GM19468 (cell line): ENCODE data around the gene GPATCH8.
"Not testable (repeated sequence)": the region's sequence is repeated elsewhere in the genome, so short reads cannot be mapped to it uniquely, and the experiment has no call there.

Experiments used
- ATAC-seq: cut with Tn5 transposase; IDR thresholded peaks from one replicate; pipeline ENCODE4 v1.9.1; 2021; ENCODE audit warnings: mild to moderate bottlenecking, moderate library complexity, moderate number of reproducible peaks; ENCODE audit not compliant: unreplicated experiment; ENCODE audit errors: extremely low read depth

GPATCH8 gene

DNA sequence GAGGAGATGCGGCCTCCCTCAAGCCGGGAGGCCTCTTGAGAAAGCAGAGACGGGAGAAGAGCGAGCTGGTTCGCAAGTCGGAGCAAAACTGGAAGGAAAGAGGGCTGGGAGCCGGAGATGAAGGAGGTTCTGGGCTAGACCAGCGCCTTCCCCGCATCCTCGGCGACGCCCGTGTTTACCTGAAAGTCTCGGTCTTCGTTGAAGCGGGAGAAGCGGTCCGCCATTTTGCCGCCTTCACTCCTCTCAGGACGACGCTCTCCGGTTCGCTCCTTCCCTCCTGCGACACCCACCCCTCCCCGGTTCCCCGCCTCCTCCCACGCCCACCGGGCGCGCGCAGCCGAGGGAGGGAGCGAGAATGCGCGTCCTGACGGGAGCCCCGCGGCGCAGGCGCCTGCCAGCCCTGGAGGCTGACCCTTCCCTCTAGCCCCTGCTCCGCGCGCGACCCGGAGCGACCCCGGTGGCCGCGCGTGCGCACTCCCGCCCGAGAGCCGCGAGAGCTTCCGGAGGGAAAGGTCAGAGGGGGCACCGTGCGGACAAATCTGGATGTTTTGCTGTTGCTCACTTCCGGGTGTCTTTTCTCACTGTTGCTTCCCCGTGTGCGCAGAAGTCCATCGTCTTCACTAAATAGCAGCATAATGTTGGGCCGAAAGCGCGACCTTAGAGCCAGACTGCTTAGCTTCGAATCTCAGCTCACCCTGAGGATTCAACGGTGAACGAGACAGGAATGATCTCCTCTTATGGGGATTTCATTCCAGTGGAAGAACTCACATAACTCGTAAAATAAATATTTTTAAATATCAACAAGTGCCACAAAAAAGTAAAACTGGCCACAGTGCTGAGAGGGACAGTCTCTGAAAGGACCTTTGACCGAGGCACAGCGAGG, at the start of gene GPATCH8:
Gene GPATCH8 (minus strand): TSS at position 260 of the 883 bp plus-strand sequence. CDS start 36 bp downstream, at position 224.
- ATAC-seq: peak; percentile 57

DNA sequence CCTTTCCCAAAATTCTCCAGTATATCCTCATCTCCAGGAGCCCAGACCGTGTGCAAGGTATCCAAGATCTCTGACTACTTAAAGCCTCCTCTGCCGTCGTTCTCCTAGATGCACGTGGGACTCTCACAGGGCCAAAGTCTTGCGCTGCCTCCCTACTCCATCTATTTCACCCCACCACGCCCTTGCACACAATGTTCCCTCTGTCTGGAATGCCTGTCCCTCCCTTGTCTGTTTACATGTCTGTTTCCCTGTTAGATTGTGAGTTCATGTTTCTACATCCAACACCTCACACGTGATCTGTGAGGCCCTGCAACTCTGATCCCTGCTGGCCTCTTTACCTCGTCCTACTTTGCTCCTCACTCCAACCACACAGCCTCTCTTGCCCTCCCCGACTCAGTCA, 49.2 kb upstream of the GPATCH8 start:
- ATAC-seq: no peak

DNA sequence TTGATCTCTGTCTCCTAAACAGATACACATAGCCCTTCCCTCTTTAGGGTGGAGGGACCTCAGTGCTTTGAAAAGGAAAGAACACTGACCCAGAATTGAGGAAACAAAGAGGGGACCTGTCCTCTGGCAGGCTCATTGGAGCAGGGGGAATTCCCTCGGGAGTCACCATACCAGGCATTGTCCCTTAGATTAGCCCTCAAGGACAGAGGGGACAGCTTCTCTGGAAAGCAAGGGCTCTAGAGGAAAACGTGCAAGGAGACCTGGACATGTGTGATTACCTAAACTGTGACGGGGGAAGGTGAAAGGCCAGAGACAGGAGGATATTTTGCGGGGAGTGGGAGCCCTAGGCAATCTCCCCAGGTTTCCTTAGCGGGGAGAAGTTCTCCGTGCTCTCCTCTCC, 46.5 kb upstream of the GPATCH8 start:
- no peak for ATAC-seq

DNA sequence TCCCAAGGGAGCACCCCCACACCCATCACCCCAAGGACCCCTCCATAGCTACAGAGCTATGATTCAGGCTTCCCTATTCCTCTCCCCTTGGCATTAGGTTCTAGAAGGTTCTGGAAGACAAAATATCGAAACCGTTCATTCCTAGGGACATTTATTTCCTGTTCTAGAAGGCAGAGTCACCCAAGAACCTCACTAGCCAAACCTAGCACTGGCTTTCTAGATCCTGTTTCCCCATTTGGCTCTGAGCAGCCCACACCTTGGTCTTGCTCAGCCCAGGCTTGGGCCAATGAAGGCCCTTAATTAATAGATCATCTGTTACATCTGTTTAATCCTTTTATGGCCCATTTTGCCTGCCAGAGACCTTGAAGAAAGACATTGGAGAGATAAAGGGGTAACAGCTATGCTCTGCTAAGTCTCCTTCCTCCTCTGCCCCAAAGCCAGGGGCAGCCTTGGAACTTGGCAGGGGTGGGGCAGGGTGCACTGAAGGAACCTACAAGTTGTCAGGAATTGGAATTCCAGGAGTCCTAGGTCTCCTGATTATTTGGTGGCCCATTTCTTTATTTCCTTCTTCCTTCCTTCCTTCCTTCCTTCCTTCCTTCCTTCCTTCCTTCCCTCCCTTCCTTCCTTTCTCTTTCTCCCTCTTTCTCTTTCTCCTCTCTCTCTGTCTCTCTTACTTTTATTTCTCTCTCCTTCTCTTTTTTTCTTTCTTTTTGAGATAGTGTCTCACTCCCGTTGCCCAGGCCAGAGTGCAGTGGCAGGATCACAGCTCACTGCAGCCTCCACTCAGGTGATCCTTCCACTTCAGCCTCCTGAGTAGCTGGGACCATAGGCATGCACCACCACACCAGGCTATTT, 45.4 kb upstream of the GPATCH8 start:
- ATAC-seq: no peak

DNA sequence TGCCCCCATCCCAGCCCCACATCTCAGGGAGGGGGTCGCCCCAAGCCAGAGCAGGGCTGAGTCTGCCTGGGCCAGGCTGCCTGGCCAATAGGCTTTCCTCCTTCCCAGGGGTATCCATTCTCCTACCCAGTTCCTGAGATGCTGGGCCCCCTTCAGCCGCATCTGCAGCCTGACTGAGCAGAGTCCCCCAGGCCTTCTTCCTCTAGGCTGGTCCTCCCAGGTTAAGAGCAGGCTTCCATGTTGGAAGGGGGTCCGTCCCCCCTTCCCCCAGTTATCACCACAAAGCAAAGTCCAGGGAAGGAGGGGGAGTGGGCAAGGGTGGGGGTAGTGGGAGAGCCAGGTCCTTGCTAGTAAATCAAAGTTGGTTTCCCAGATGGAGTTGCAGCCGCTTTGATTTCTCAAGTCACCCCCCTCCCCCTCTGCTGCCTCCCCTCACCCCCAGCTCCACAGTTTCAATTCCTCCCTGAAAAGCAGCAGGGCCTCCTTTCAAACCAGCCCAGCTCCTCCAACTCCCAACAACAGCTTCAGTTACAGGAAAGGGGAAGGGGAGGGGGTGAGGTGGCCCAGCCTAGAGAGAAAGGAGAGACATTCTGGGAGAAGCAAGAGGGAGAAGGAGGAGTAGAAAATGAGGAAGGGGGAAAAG, 44.5 kb upstream of the GPATCH8 start:
- no peak for ATAC-seq

DNA sequence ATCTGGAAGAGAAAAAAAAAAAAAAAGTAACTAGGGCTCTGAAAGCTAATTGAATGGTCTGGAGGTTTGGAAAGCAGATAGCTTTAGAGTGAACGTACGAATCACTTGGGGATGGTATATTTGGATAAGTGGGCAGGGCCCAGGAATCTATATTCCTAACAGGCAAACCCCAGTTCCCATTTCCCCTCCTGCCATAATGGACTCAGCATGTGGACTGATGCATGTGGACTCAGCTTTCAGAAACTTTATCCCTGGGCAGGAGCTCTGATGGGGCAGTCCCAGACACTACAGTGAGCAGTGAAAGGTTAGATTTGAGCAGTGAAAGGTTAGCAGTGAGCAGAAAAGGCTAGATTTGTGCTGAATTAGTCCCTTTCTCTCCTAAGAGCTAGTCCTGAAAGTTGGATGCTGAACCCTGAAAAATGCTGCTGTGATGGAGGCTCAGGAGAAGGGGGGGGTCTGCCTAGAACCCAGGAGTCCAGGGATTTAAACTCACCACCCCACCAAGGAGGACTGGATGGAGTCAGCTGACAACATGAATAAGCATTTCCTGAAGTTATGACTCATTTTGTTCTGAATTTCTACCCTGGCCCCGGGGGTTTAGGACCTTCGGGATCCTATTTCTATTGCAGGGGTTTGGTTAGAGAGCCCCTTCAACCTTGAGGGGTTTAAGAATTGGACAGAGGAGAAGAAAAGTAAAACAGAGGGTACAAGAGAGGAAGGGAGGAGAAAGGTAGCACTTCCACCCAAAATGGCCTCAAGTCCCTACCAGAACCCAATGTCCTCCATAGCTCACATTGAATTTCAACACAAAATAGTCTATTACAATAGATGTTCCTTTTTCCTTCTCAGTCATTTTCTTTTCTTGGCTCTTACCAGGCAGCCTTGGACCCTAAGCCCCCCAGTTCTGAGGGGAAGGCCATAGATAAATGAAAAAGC, 43.7 kb upstream of the GPATCH8 start:
- no peak for ATAC-seq

DNA sequence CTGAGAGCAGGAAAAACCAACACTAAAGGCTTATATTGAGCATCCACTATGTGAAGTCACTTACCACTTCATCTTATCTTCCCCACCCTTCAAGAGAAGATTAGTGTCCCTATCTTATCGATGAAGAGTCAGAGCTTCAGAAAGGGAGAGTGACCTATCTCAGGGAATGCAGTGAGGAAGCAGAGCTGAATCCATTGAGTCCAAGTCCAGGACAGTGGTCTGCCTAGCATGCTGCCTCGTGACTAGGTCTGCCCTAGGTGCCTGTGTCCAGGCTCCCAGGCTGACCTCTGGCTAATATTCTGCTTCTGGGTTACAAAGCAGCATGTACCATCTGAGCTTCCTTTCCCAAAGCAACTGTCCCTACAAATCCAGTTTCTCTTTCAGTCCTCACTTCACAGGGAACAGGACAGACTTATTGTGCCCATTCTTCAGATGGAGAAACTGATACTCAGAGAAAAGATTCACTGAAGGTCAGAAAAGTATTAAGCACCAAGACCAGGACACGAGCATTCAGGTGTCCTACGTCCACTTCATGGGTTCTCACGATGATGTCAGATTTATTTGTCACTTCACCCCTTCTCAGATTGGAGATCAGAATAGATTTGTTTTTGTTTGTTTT, 40.8 kb upstream of the GPATCH8 start:
- ATAC-seq: no peak

DNA sequence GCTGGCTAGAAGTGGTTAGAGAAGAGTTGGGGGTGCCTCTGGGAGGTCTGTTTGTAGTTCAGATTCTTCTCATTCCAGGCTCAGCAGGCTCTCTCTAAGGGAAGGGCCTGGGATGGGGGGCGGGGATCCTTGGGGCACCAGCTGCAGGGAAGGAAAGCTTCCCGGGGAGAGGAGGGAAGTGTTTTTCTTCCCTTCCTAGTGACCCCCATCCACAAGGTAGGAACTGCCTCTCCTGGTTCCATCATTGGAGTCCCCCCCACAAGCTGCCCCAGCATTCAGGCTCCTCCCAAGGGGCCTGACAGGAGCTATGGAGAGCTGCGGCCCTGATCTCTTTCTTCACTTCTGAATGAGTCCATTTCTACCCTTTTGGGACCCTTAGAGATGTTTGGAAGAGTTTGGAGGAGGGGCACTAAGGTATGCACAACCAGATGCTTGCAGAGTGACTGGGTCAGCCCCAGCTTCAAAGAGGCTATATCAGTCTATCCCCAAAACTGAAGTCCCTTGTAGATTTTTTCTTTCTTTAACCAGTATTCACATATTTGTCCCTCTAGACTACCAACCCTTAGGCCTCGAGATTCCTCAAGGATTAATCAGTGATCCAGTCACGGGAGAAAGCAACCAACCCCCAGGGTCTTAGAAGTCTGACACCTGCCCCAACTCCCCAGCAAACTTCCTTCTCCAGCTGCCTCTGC, 40.2 kb upstream of the GPATCH8 start:
- ATAC-seq: no peak

DNA sequence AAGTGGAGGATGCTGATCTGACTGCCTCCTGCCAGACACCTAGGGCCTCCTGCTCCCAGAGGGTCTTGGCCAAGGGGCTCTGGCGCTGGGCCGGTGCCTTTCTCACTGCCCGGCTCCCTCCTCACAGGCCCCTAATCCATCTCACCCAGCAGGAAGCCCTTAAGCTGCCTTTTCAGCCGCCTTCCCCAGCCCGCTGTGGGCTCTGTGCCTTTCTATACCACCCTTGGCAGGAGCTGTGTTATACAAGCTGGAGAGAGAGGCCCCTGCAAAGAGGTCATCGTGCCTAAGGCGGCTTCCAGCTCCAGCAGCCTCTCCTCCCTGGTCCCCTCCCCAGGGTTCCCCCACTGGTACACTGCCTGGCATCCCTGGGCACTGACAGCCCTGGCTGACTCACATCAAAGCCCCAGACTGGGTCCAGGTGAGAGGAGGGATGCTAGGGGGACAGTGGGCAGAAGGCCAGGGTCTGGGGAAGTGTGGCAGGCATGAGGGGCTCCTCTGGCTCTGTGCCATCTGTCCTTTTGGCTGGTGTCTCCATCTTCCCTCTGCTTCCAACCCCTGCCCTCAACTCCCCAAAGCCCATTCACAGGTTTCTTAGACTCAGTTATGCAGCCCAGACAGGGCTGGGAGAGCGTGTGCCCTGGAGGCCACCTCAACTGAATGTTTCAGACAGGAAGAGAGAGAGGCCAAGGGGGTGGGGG, 38.8 kb upstream of the GPATCH8 start:
- ATAC-seq: no peak

DNA sequence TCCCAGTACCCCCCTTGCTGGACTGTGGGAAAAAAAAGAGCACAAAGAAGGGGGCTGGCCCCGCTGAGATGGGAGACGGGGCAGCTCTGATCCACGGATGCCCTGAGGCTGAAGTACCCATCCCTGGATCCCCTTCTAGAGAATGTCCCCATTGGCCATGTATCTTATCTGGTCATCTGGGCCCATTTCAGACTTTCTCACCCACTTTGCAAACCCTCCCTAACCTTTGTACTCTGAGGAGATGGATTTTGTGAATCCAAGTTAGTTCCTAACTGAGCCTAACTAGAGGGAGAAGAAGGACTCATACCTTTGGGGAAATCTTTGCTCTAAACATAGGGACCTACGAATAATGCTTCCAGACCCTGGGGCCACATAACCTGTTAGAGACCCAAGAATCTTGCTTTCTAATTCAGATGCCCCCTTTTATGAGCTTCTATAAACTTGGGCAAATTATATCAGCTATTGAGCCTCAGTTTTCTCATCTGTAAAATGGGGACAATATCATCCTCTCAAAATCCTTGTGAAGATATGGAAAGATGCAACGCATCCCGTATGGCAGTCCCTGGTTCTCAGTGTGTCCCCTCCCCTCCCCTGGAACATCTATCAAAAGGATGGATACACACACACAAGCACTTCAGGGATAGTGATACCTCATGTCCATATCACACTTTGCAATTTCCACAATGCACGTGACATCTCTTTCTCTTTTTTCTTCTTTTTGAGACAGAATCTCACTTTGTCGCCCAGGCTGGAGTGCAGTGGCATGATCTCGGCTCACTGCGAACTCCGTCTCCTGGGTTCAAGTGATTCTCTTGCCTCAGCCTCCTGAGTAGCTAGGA, 37.3 kb upstream of the GPATCH8 start:
- no peak for ATAC-seq

DNA sequence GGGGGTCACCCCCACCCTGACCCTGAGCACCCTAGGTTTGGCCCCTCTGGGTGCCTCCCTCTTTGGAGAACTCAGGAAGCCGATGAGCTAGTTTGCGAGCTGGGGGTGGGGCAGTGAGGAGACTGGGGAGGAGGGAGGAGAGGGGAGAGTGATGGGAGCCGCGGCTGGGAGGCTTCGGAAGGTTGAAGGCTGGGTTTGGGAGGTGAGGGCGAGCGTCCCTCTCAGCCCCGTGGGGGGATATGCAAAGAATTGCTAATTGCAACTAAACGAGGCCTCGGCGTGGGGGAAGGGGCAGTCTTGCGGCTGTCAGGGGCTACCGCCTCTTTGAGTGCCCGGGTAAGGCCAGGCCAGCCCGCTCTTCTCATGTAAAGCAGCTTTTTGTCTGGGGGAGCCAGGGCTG, 36.5 kb upstream of the GPATCH8 start:
- ATAC-seq: no peak

DNA sequence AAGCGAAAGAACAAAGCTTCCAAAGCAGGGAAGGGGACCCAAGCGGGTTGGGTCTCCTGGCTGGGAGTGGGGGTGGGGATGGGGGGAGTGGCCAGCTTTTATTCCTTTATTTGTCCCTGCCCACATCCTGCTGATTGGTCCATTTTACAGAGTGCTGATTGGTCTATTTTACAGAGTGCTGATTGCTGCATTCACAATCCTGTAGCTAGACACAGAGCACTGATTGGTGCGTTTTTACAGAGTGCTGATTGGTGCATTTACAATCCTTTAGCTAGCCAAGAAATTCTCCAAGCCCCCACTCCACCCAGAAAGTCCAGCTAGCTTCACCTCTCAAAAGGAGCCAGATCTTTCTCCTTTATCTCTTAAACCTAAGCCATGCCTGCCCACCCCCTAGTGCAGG, 34.7 kb upstream of the GPATCH8 start:
- not testable (repeated sequence) for ATAC-seq

DNA sequence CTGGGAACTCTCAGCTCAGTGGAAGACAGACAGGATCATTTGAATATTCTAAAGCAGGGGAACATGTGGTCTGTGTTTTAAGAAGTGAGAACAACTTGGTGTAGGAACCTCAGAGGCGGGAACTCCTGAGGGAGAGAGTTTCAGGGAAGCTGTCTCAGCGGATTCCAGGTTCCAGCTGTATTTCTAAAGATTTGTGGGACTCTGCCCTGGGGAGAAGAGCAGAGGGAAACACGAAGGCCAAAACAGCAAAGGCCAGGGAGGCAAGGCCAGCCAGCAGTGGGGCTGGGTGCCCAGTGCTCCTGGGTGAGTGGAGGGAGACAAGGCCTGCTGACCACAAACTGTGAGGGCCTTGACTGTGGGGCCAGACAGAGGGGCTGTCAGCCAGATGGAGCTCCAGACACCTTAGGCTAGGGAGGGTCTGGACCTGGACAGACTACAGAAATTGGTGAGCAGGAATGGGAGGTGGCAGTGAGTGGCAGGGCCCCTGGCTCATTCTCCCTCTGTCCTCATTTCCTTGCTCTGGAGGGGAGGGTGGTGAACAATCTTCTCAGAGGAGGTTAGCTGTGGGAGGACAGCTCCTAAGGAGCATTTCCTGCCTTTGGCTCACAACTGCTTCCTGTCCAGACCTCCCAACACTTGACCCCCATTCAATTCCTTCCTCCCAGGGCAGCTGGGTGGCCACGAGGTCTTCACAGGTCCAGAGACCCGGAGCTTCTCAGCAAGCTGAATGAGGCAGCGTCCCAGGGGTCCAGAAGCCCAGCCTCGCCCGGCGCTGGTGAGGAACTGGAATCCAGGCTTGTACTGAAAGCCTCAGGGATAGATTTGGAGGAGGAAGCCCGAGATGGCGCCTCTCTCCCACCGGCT, 33.1 kb upstream of the GPATCH8 start:
- no peak for ATAC-seq

DNA sequence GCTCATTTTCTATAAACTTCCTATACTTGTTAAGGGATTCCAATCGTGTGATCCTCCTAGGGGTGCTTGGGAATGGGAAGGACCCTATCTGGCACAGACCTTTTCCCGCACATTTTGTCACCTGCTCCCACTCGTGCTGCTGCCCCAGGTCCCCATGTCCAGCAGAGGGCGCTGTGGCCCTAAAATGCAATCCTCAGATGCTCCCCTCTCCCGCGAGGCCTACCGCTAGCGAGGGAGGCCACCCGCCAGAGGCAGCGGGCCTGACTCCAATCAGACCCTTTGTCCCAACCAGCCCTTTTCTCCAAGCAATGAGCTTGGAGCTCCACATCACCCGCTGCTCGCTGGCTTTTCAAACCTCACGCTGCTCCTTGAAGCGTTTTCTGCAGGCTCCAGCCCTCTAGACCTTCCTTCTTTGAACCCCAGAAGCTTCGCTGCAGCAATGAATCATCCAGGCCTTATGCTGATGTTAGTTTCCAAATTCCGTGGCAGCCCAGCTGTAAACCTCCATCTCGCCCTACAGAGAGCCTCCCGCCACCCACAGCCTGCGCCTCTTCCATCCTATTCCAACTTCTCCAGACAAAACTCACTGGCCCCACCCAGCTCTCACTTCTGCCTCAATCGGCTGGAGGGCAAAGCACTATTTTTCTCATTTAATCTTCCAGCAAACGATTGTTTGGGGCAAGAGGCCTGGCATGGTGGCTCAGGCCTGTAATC, 30.5 kb upstream of the GPATCH8 start:
- ATAC-seq: no peak

DNA sequence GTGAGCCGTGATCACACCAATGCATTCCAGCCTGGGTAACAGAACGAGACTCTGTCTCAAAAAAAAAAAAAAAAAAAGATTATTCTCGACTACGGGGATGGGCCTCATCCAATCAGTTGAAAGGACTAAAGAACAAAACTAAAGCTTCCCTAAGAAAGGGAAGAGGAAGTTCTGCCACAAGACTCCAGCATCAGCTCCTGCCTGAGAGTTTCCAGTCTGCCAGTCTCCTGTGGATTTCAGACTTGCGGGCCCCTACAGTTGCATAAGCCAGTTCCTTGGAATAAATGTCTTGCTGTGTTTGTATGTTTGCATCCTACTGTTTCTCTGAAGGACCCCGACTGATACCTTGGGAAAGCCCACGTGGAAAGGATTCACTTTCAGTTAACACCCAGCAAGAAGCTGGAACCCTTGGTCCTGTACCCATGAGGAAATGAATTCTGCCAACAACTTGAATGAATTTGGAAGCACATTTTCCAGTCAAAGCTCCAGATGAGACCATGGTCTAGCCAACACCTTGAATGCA, 27.8 kb upstream of the GPATCH8 start:
- no peak for ATAC-seq
